ENCODE data around the gene S100A11.

The S100A11 gene

GRCh38 chr1:152000964-152001630 is 35.7 kb downstream of the S100A11 start:
- no peak for DNase-seq

GRCh38 chr1:151998611-151999362 is 38.0 kb downstream of the S100A11 start:
- no peak for DNase-seq

- DNase-seq: no peak
Observed at GRCh38 chr1:151997284-151997570, 39.6 kb downstream of the S100A11 start.

- no peak for DNase-seq
Observed at GRCh38 chr1:151995774-151996173, 41.0 kb downstream of the S100A11 start.

- DNase-seq: peak; percentile 55 to 75
Observed at GRCh38 chr1:151994956-151995355, 41.8 kb downstream of the S100A11 start.

GRCh38 chr1:151993734-151994496 is 42.9 kb downstream of the S100A11 start, which contains the start of gene S100A10:
Gene S100A10, minus strand, starts transcription at chr1:151993859. Its CDS starts 7,629 bp downstream, at chr1:151986230.
- peak in 1 of 2 experiments; percentile 63 for DNase-seq

- peak in 1 of 2 experiments; percentile 41 for DNase-seq
Observed at GRCh38 chr1:151993084-151993733, 43.6 kb downstream of the S100A11 start.

GRCh38 chr1:151992303-151993083 is 44.3 kb downstream of the S100A11 start:
- DNase-seq: peak; percentile 92 to 97

- no peak for DNase-seq
Observed at GRCh38 chr1:151991663-151992302, 45.0 kb downstream of the S100A11 start.

GRCh38 chr1:151990856-151991198 is 46.0 kb downstream of the S100A11 start:
- peak in 1 of 2 experiments; percentile 25 for DNase-seq

GRCh38 chr1:151990058-151990855 is 46.5 kb downstream of the S100A11 start:
- peak in 1 of 2 experiments; percentile 41 for DNase-seq

GRCh38 chr1:151989211-151989862 is 47.5 kb downstream of the S100A11 start:
- peak; percentile 19 to 67 for DNase-seq

GRCh38 chr1:151988405-151988923 is 48.3 kb downstream of the S100A11 start:
- peak; percentile 29 to 90 for DNase-seq

- no peak for DNase-seq
Observed at GRCh38 chr1:151986501-151987190, 50.2 kb downstream of the S100A11 start.

GRCh38 chr1:151985768-151986167 is 51.0 kb downstream of the S100A11 start:
- no peak for DNase-seq

GRCh38 chr1:151985270-151985669 is 51.5 kb downstream of the S100A11 start:
- DNase-seq: no peak

- no peak for DNase-seq
Observed at GRCh38 chr1:151984313-151984956, 52.4 kb downstream of the S100A11 start.
